GM12878 (cell line): ENCODE measurements around the gene NOXA1. TPM values are rescaled to one million over a fixed set of nuclear protein-coding genes. Genes with fewer than 3 reads are reported as not detected.

Source experiments
- ATAC-seq: fragments of 200-7000 bp; cut with Tn5 transposase; 3 replicates; pipeline ENCODE4 v1.9.1; 2020; ENCODE audit warnings: mild to moderate bottlenecking, moderate library complexity
- BruUV-seq: library from RNA; stranded (reverse); fragments of 400-500 nt; replicated peaks from 2 replicates; lab custom pipeline; 2021; lab: Mats Ljungman, UMichigan
- CTCF ChIA-PET: fragments of 300-600 bp; sonication (Branson Sonifier 250); formaldehyde crosslinking; extraction: SDS; loops from one replicate; lab custom pipeline; 2021; ENCODE audit warnings: inconsistent platforms; lab: Yijun Ruan, JAX
- POLR2A ChIA-PET: fragments of 350-600 bp; formaldehyde crosslinking; extraction: SDS; loops from one replicate; lab custom pipeline; 2021; ENCODE audit warnings: inconsistent platforms; lab: Charles Lee
- RAD21 ChIA-PET: fragments of 300-600 bp; sonication (Branson Sonifier 250); formaldehyde crosslinking; loops from one replicate; lab custom pipeline; 2023; ENCODE audit warnings: antibody characterized with exemption; ENCODE audit not compliant: unreplicated experiment; lab: Charles Lee
- SMC1A ChIA-PET: fragments of 300-600 bp; sonication (Branson Sonifier 250); formaldehyde crosslinking; loops from one replicate; lab custom pipeline; 2023; ENCODE audit not compliant: unreplicated experiment, uncharacterized antibody; lab: Charles Lee
- DNase-seq: peaks from one replicate; pipeline ENCODE4 v3.0.0-alpha.2; 2011; ENCODE audit warnings: low read depth, low spot score
- FAIRE-seq: peaks from 3 replicates; lab custom pipeline; 2011; peaks lifted over from hg19 to GRCh38; lab: Jason Lieb, UNC
- H2AFZ ChIP-seq: 2 replicates; pipeline ENCODE4 v1.6.0; 2011; ENCODE audit warnings: low read depth, low read length, control low read depth; ENCODE audit not compliant: control insufficient read depth
- H3K27ac ChIP-seq: 2 replicates; pipeline ENCODE4 v1.5.1; 2011; ENCODE audit warnings: control low read depth; ENCODE audit not compliant: control insufficient read depth, insufficient read depth
- H3K27me3 ChIP-seq, 2 experiments: replicated peaks in 1 of 2; 2 replicates each; pipeline versions ENCODE4 v1.6.0 to v1.6.1; 2011; ENCODE audit warnings: low read length in 1 of 2; ENCODE audit not compliant: control insufficient read depth in 2 of 2, insufficient read depth in 2 of 2
- H3K36me3 ChIP-seq, 2 experiments: 2 replicates each; pipeline ENCODE4 v1.5.1; 2011; ENCODE audit warnings: low read length in 1 of 2; ENCODE audit not compliant: control insufficient read depth in 2 of 2, insufficient read depth in 2 of 2
- H3K4me1 ChIP-seq: 2 replicates; pipeline ENCODE4 v1.6.1; 2011; ENCODE audit warnings: mild to moderate bottlenecking, low read length, moderate library complexity, mixed read lengths; ENCODE audit not compliant: control insufficient read depth, insufficient read depth
- H3K4me2 ChIP-seq: 2 replicates; pipeline ENCODE4 v1.6.0; 2011; ENCODE audit warnings: control low read depth; ENCODE audit not compliant: control insufficient read depth, insufficient read depth
- H3K4me3 ChIP-seq: fragments of 200-600 bp; sonication (generic); 2 replicates; pipeline ENCODE4 v1.5.1; 2016
- H3K79me2 ChIP-seq: 2 replicates; pipeline ENCODE4 v1.6.0; 2011; ENCODE audit warnings: low read length; ENCODE audit not compliant: control insufficient read depth, insufficient read depth
- H3K9ac ChIP-seq: 2 replicates; pipeline ENCODE4 v1.8.0; 2011; ENCODE audit warnings: low read length, control low read depth, mixed read lengths; ENCODE audit not compliant: control insufficient read depth, insufficient read depth
- H3K9me3 ChIP-seq: replicated peaks from 3 replicates; pipeline ENCODE4 v1.5.1; 2011; ENCODE audit warnings: mild to moderate bottlenecking, low read length; ENCODE audit not compliant: control insufficient read depth, insufficient read depth
- H4K20me1 ChIP-seq: 2 replicates; pipeline ENCODE4 v1.6.0; 2011; ENCODE audit not compliant: control insufficient read depth, insufficient read depth
- WGBS: methylation state at CpG from one replicate; pipeline ENCODE4 v1.1.6; 2016; ENCODE audit warnings: low lambda C conversion rate; ENCODE audit not compliant: insufficient replicate concordance, insufficient coverage; ENCODE audit errors: missing lambda C conversion rate; 5-methylcytosine and 5-hydroxymethylcytosine counted together
- in situ Hi-C: fragments of 300-500 bp; cut with MboI; formaldehyde crosslinking; loops from 9 replicates; pipeline ENCODE4 v1.14.3; 2018; ENCODE audit warnings: mixed read lengths
- intact Hi-C: fragments of 100-400 bp; cut with micrococcal nuclease; formaldehyde crosslinking; loops from one replicate; pipeline ENCODE4 v1.14.2; 2022; ENCODE audit not compliant: unreplicated experiment
- polyA plus RNA-seq, 11 experiments: library from polyadenylated mRNA; depleted of rRNA in 4 of 11; unstranded in 6 of 11; stranded (reverse) in 5 of 11; fragments of >200 nt; fragmentation: Nextera tagmentation in 4 of 11; fragmentation: Illumina TruSeq in 1 of 11; extraction: Ambion mirVana in 4 of 11; extraction: Trizol in 1 of 11; gene quantifications; 1 replicate in 1 of 11; 2 replicates in 10 of 11; pipeline versions ENCODE4 v1.2.1 to v1.2.3, GENCODE V29; 2011 to 2016; ENCODE audit warnings: inconsistent platforms in 2 of 11, missing spikeins in 2 of 11, low read depth in 1 of 11
- total RNA-seq, 4 experiments: library from RNA; depleted of rRNA in 3 of 4; stranded (reverse); fragments of >200 nt in 3 of 4; fragmentation: Illumina TruSeq in 1 of 4; extraction: Trizol in 1 of 4; gene quantifications; 2 replicates each; pipeline versions ENCODE4 v1.2.1 to v1.2.3, GENCODE V29; 2013 to 2021
- TF ChIP-seq, protein P1 (sequence below): IDR thresholded peaks from 2 replicates; pipeline ENCODE4 v1.6.1; 2012; ENCODE audit warnings: improper control_type of control experiment, low read depth, low read length; ENCODE audit not compliant: insufficient replicate concordance

Gene NOXA1
- total and polyA plus RNA-seq, 10 of the 15 experiments (the other 5 are each of a cell fraction or from before 2014, with no cell fraction given), result 0.08 to 0.20 TPM; not detected in 8

- ChIA-PET POLR2A (interaction anchor here (0.6 kb wide), 1 partner anchor 71 kb away, joined by 5 read pairs; no protein-coding TSS in a partner anchor), SMC1A (no interaction called here), RAD21 (no interaction called here), CTCF (no interaction called here)
- no TSS peak for BruUV-seq
- Histone ChIP-seq H3K4me3 (no peak overlapping the region), H3K9me3 (no peaks in the 10 kb centered on the region), H2AFZ (no peak overlapping the region), H3K27ac (no peak overlapping the region), H3K36me3 (no peaks in the 10 kb centered on the region), H4K20me1 (no peaks in the 10 kb centered on the region), H3K9ac (no peak overlapping the region), H3K27me3 (no peaks in the 10 kb centered on the region), H3K79me2 (no peaks in the 10 kb centered on the region), H3K4me1 (0 out of 2 replicates have a peak, but pooled peaks cover 6% of the 10 kb centered on the region), H3K4me2 (no peak overlapping the region)
- TF ChIP-seq, protein P1, sequence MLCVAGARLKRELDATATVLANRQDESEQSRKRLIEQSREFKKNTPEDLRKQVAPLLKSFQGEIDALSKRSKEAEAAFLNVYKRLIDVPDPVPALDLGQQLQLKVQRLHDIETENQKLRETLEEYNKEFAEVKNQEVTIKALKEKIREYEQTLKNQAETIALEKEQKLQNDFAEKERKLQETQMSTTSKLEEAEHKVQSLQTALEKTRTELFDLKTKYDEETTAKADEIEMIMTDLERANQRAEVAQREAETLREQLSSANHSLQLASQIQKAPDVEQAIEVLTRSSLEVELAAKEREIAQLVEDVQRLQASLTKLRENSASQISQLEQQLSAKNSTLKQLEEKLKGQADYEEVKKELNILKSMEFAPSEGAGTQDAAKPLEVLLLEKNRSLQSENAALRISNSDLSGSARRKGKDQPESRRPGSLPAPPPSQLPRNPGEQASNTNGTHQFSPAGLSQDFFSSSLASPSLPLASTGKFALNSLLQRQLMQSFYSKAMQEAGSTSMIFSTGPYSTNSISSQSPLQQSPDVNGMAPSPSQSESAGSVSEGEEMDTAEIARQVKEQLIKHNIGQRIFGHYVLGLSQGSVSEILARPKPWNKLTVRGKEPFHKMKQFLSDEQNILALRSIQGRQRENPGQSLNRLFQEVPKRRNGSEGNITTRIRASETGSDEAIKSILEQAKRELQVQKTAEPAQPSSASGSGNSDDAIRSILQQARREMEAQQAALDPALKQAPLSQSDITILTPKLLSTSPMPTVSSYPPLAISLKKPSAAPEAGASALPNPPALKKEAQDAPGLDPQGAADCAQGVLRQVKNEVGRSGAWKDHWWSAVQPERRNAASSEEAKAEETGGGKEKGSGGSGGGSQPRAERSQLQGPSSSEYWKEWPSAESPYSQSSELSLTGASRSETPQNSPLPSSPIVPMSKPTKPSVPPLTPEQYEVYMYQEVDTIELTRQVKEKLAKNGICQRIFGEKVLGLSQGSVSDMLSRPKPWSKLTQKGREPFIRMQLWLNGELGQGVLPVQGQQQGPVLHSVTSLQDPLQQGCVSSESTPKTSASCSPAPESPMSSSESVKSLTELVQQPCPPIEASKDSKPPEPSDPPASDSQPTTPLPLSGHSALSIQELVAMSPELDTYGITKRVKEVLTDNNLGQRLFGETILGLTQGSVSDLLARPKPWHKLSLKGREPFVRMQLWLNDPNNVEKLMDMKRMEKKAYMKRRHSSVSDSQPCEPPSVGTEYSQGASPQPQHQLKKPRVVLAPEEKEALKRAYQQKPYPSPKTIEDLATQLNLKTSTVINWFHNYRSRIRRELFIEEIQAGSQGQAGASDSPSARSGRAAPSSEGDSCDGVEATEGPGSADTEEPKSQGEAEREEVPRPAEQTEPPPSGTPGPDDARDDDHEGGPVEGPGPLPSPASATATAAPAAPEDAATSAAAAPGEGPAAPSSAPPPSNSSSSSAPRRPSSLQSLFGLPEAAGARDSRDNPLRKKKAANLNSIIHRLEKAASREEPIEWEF, result no peak
- 59% methylated on average over 15 of the region's 19 CpGs for WGBS
- in situ Hi-C loops, result no loop called here
- intact Hi-C loops, result no loop called here
- DNase-seq (no peak), ATAC-seq (no peak), FAIRE-seq (no peak)
Observed at GRCh38 chr9:137433349-137433915, 10.2 kb downstream of the NOXA1 start.
